Activated T-cell treated with anti-CD3 and anti-CD28 coated beads, Interleukin-2, amount 50 U/mL, for 24 hours (primary cell): ENCODE data around the gene KCTD7.
A peak's percentile ranks its signal among the peaks of the same experiment; 100 is the strongest.
"Not testable (repeated sequence)": the region's sequence is repeated elsewhere in the genome, so short reads cannot be mapped to it uniquely, and the experiment has no call there.

ENCODE experiments used
- DNase-seq: peaks from one replicate; pipeline ENCODE4 v3.0.0-alpha.2; 2020
- H3K27ac Mint-ChIP-seq: 2 replicates; pipeline ENCODE4 v1.8.0; 2020; ENCODE audit warnings: mild to moderate bottlenecking, mixed read lengths
- H3K27me3 Mint-ChIP-seq: 2 replicates; pipeline ENCODE4 v1.8.0; 2020; ENCODE audit warnings: mixed read lengths
- H3K36me3 Mint-ChIP-seq: 2 replicates; pipeline ENCODE4 v1.8.0; 2020; ENCODE audit warnings: low read depth, mixed read lengths
- H3K4me1 Mint-ChIP-seq: 2 replicates; pipeline ENCODE4 v1.8.0; 2020; ENCODE audit warnings: low read depth, mixed read lengths
- H3K4me3 Mint-ChIP-seq: 2 replicates; pipeline ENCODE4 v1.8.0; 2020; ENCODE audit warnings: mild to moderate bottlenecking, moderate library complexity, mixed read lengths
- H3K9me3 Mint-ChIP-seq: 2 replicates; pipeline ENCODE4 v1.8.0; 2020; ENCODE audit warnings: mixed read lengths

KCTD7 gene

GRCh38 chr7:66655113-66655806 lies 26.6 kb downstream of the KCTD7 start:
- H3K4me3 Mint-ChIP-seq, result peak overlapping the region; percentile 95
- H3K27ac Mint-ChIP-seq, result peak overlapping the region; percentile 97
- peaks cover 32% of the 10 kb centered on the region for H3K4me1 Mint-ChIP-seq
- peaks cover 25% of the 10 kb centered on the region for H3K36me3 Mint-ChIP-seq
- not testable (repeated sequence) for H3K9me3 Mint-ChIP-seq, H3K27me3 Mint-ChIP-seq, DNase-seq

DNA sequence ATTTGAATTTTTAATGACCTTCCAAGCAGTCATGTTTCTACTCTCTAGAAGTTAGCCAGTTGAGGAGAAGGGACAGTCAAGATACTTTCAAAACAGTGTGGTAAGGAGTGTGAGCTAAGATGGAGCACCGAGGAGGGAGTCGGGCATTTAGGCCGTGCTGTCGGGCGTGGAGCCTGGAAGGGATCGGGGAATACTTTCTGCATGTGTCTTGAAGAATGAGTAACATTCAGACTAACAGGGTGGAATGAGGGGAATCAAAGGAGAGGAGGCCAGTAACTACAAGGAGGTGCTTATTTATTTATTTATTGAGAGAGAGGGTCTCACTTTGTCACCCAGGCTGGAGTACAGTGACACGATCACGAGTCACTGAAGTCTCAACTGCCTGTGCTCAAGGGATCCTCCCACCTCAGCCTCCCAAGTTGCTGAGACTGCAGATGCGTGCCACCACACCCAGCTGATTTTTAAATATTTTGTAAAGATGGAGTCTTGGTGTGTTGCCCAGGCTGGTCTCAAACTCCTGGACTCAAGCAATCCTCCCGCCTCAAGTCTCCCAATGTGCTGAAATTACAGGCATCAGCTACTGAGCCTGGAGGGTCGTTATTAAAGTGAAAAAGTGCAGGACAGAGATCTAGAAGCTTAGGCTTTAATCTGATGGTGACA lies 27.3 kb downstream of the KCTD7 start:
- H3K36me3 Mint-ChIP-seq, result peaks cover 27% of the 10 kb centered on the region
- not testable (repeated sequence) for DNase-seq, H3K9me3 Mint-ChIP-seq, H3K27me3 Mint-ChIP-seq
- H3K4me3 Mint-ChIP-seq, result peak overlapping the region; percentile 95
- H3K27ac Mint-ChIP-seq, result peak overlapping the region; percentile 55
- peaks cover 32% of the 10 kb centered on the region for H3K4me1 Mint-ChIP-seq

DNA sequence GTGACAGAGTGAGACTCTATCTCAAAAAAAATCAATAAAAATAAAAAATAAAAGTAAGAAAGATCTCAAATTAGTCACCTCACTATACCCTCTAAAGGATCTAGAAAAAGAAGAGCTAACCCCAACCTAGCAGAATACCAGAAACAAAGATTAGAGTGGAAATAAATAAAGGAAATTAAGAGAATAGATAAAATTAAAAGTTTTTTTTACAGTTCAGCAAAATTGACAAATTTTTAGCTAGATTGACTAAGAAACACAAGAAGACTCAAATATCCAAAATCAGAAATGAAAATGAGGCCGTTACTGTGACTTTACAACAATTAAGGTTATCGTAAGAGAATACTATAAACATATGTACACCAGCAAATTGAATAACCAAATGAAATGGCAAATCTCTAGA lies 29.1 kb downstream of the KCTD7 start:
- Mint-ChIP-seq H3K4me1 (peaks cover 31% of the 10 kb centered on the region), H3K36me3 (peaks cover 33% of the 10 kb centered on the region), H3K4me3 (no peak overlapping the region), H3K27ac (no peak overlapping the region), H3K9me3 (no peaks in the 10 kb centered on the region), H3K27me3 (no peaks in the 10 kb centered on the region)
- DNase-seq, result no peak

DNA sequence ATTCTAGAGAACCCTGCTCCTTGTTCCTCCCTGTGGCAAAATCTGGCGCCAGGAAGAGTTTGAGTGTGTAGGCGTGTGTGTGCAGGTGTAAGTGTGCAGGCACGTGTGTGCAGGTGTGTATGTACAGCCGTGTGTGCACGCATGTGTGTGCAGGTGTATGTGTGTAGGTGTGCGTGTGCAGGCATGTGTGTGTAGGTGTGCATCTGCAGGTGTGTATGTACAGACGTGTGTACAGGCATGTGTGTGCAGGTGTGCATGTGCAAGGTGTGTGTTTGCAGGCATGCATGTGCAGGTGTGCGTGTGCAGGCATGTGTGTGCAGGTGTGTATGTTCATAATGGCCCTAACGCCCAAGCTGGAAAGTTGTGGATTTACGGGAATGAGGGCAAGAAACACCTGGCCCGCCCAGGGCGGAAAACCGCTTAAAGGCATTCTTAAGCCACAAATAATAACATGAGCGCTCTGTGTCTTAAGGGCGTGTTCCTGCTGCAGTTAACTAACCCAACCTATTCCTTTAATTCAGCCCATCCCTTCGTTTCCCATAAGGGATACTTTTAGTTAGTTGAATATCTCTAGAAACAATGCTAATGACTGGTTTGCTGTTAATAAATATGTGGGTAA lies 34.1 kb downstream of the KCTD7 start:
- no peak for DNase-seq
- Mint-ChIP-seq H3K36me3 (peaks cover 15% of the 10 kb centered on the region), H3K27me3 (no peaks in the 10 kb centered on the region), H3K9me3 (no peaks in the 10 kb centered on the region), H3K27ac (no peak overlapping the region), H3K4me1 (peaks cover 7% of the 10 kb centered on the region), H3K4me3 (no peak overlapping the region)

GRCh38 chr7:66664590-66665293 lies 36.1 kb downstream of the KCTD7 start:
- H3K4me3 Mint-ChIP-seq, result no peak overlapping the region
- H3K27ac Mint-ChIP-seq, result no peak overlapping the region
- H3K27me3 Mint-ChIP-seq, result no peaks in the 10 kb centered on the region
- H3K9me3 Mint-ChIP-seq, result no peaks in the 10 kb centered on the region
- H3K4me1 Mint-ChIP-seq, result peaks cover 6% of the 10 kb centered on the region
- no peak for DNase-seq
- peaks cover 23% of the 10 kb centered on the region for H3K36me3 Mint-ChIP-seq

DNA sequence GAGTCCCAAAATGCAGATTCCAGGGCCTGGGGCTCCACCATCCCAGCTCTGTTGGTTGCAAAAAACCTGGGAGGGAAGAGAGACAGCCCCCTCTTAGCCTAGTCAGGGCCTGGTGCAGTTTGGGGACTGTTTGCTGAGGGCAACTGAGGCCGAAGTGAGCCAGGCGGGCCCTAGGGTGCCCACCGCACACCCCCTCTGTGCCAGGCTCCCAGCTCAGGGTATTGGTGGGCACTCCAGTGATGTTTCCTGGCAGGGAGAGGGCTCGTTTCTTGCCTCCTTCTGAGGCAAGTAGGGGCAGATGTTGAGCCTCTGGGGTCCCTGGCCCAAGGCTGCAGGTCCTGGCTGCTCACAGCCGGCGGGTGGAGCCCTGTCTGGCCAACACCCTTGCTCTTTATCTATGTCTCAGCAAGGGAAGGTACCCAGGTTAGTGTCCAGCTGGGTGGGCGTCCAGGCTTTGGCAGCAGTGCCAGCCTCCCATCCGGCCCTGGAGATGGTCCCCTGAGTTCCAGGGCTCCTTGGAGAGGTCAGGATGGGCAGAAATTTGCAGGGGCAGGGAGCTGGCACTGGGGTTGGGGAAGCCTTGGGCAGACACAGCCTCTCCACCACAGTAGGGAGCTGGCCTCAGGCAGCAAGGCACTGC lies 37.8 kb downstream of the KCTD7 start:
- Mint-ChIP-seq H3K4me1 (peaks cover 6% of the 10 kb centered on the region), H3K36me3 (peaks cover 26% of the 10 kb centered on the region), H3K4me3 (no peak overlapping the region), H3K27ac (no peak overlapping the region), H3K9me3 (no peaks in the 10 kb centered on the region), H3K27me3 (no peaks in the 10 kb centered on the region)
- no peak for DNase-seq

GRCh38 chr7:66667023-66667728 lies 38.5 kb downstream of the KCTD7 start:
- H3K27ac Mint-ChIP-seq, result no peak overlapping the region
- no peaks in the 10 kb centered on the region for H3K9me3 Mint-ChIP-seq
- peaks cover 7% of the 10 kb centered on the region for H3K4me1 Mint-ChIP-seq
- no peak overlapping the region for H3K4me3 Mint-ChIP-seq
- H3K36me3 Mint-ChIP-seq, result peaks cover 26% of the 10 kb centered on the region
- no peak for DNase-seq
- no peaks in the 10 kb centered on the region for H3K27me3 Mint-ChIP-seq

GRCh38 chr7:66668112-66668511 lies 39.4 kb downstream of the KCTD7 start:
- H3K9me3 Mint-ChIP-seq, result no peaks in the 10 kb centered on the region
- H3K27ac Mint-ChIP-seq, result peak overlapping the region; percentile 65
- H3K4me3 Mint-ChIP-seq, result no peak overlapping the region
- no peaks in the 10 kb centered on the region for H3K27me3 Mint-ChIP-seq
- peaks cover 20% of the 10 kb centered on the region for H3K36me3 Mint-ChIP-seq
- no peak for DNase-seq
- peaks cover 4% of the 10 kb centered on the region for H3K4me1 Mint-ChIP-seq

DNA sequence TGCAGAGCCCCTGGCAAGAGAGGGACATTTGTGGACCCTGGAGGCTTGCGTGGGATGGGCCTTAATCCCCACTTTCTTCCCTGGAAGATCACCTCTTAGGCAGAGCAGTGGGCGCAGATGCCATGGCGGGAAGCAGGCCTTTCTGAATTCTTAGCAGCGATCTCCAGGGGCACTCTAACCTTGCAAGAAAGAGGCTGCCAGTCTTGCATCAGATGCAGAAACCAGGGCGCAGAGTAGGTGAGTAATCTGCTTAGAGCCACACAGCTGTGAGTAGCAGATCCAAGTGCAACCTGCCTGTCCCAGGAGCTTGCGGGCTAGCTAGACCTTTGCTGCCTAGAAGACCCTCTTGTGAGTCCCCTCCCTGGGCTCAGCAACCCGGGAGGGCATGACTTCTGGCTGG lies 40.0 kb downstream of the KCTD7 start:
- no peak for DNase-seq

DNA sequence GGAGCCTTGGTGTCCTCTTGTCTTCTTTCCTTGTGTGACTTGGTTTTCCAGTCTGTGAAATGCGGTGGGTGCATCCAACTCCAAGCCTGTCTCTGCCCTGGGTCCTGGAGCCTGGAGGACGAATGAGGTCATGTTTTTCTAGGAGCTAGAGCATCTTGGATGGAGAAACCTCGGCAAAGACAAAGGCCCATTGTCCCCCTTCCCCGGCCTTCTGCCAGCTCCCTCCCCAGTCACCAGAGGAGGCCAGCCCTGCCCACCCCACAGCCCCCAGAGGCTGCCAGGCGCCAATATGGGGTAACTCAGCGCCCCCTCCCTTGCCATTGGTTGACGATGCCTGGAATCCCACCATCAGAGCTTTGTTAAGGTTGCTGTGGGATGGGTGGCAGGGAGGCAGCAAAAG lies 40.4 kb downstream of the KCTD7 start:
- H3K36me3 Mint-ChIP-seq, result peaks cover 17% of the 10 kb centered on the region
- peaks cover 11% of the 10 kb centered on the region for H3K4me1 Mint-ChIP-seq
- no peak for DNase-seq
- H3K27me3 Mint-ChIP-seq, result no peaks in the 10 kb centered on the region
- no peak overlapping the region for H3K4me3 Mint-ChIP-seq
- no peak overlapping the region for H3K27ac Mint-ChIP-seq
- no peaks in the 10 kb centered on the region for H3K9me3 Mint-ChIP-seq

More for the DNA sequence above, 40.0 kb downstream of the KCTD7 start:
- H3K27me3 Mint-ChIP-seq, result no peaks in the 10 kb centered on the region
- H3K9me3 Mint-ChIP-seq, result no peaks in the 10 kb centered on the region
- H3K4me1 Mint-ChIP-seq, result peaks cover 8% of the 10 kb centered on the region
- peaks cover 20% of the 10 kb centered on the region for H3K36me3 Mint-ChIP-seq
- peak overlapping the region; percentile 65 for H3K27ac Mint-ChIP-seq
- no peak overlapping the region for H3K4me3 Mint-ChIP-seq

- H3K9me3 Mint-ChIP-seq, result no peaks in the 10 kb centered on the region
- H3K27me3 Mint-ChIP-seq, result no peaks in the 10 kb centered on the region
- H3K36me3 Mint-ChIP-seq, result peaks cover 17% of the 10 kb centered on the region
- peaks cover 12% of the 10 kb centered on the region for H3K4me1 Mint-ChIP-seq
- DNase-seq, result no peak
- H3K27ac Mint-ChIP-seq, result no peak overlapping the region
- no peak overlapping the region for H3K4me3 Mint-ChIP-seq
Observed at GRCh38 chr7:66669496-66669895, 40.8 kb downstream of the KCTD7 start.

DNA sequence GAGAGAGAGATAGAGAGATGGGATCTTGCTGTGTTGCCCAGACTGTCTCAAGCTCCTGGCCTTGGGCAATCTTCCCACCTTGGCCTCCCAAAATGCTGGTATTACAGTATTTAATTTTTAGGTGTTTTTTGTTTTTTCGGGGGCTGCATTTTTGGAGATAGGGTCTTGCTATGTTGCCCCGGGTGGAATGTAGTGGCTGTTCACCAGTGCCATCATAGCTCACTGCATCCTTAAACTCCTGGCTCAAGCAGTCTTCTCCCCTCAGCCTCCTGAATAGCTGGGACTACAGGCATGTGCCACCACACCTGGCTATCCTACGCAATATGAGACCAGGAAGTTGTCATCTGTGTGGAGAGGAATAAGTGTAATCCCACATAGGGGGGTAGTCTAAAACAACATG lies 42.4 kb downstream of the KCTD7 start:
- no peaks in the 10 kb centered on the region for H3K9me3 Mint-ChIP-seq
- H3K4me3 Mint-ChIP-seq, result no peak overlapping the region
- H3K27me3 Mint-ChIP-seq, result no peaks in the 10 kb centered on the region
- H3K4me1 Mint-ChIP-seq, result peaks cover 10% of the 10 kb centered on the region
- peaks cover 17% of the 10 kb centered on the region for H3K36me3 Mint-ChIP-seq
- peak overlapping the region; percentile 40 for H3K27ac Mint-ChIP-seq
- no peak for DNase-seq

GRCh38 chr7:66671486-66671885 lies 42.8 kb downstream of the KCTD7 start:
- not testable (repeated sequence) for H3K27me3 Mint-ChIP-seq, DNase-seq, H3K4me3 Mint-ChIP-seq, H3K4me1 Mint-ChIP-seq, H3K9me3 Mint-ChIP-seq
- Mint-ChIP-seq H3K27ac (peak overlapping the region; percentile 40), H3K36me3 (peaks cover 17% of the 10 kb centered on the region)
